DOHH2 (cell line): ENCODE results near the gene FOXI1.

Experiments
- H3F3A ChIP-seq: fragments of 200-600 bp; sonication (generic), shearing (Covaris generic); 2 replicates; pipeline ENCODE4 v1.6.0; 2016; ENCODE audit warnings: antibody characterized with exemption, mild to moderate bottlenecking; ENCODE audit not compliant: control insufficient read depth, insufficient read depth
- H3K27ac ChIP-seq: fragments of 200-600 bp; sonication (generic); 2 replicates; pipeline ENCODE4 v1.5.1; 2014; ENCODE audit warnings: low read depth, mild to moderate bottlenecking, low read length, moderate library complexity
- H3K27me3 ChIP-seq: fragments of 200-600 bp; sonication (generic); 2 replicates; pipeline ENCODE4 v1.6.1; 2014; ENCODE audit warnings: mild to moderate bottlenecking, low read length, mixed read lengths; ENCODE audit not compliant: control insufficient read depth
- H3K36me3 ChIP-seq: fragments of 200-600 bp; sonication (generic); 2 replicates; pipeline ENCODE4 v1.6.1; 2014; ENCODE audit warnings: mild to moderate bottlenecking, low read length, moderate library complexity, mixed read lengths; ENCODE audit not compliant: control insufficient read depth
- H3K4me1 ChIP-seq: fragments of 200-600 bp; sonication (generic); 2 replicates; pipeline ENCODE4 v1.6.1; 2014; ENCODE audit warnings: mild to moderate bottlenecking, low read length, mixed read lengths; ENCODE audit not compliant: control insufficient read depth
- H3K4me2 ChIP-seq: fragments of 200-600 bp; sonication (generic); 2 replicates; pipeline ENCODE4 v1.6.0; 2014; ENCODE audit warnings: mild to moderate bottlenecking, low read length, moderate library complexity
- H3K4me3 ChIP-seq: fragments of 200-600 bp; sonication (generic); 2 replicates; pipeline ENCODE4 v1.5.1; 2014; ENCODE audit warnings: mild to moderate bottlenecking, low read length, mixed read lengths
- H3K79me2 ChIP-seq: fragments of 200-600 bp; sonication (generic); 2 replicates; pipeline ENCODE4 v1.6.1; 2014; ENCODE audit warnings: mild to moderate bottlenecking, low read length, mixed read lengths; ENCODE audit not compliant: control insufficient read depth
- H3K9me2 ChIP-seq: fragments of 200-600 bp; sonication (generic); replicated peaks from 2 replicates; pipeline ENCODE4 v1.6.1; 2014; ENCODE audit warnings: mild to moderate bottlenecking, low read length, mixed read lengths; ENCODE audit not compliant: control insufficient read depth
- H3K9me3 ChIP-seq: fragments of 200-600 bp; sonication (generic); 2 replicates; pipeline ENCODE4 v1.6.1; 2014; ENCODE audit warnings: antibody characterized with exemption, low read length, mixed read lengths; ENCODE audit not compliant: control insufficient read depth, insufficient read depth
- H4K20me1 ChIP-seq: fragments of 200-600 bp; sonication (generic); 2 replicates; pipeline ENCODE4 v1.6.0; 2014; ENCODE audit warnings: low read depth, mild to moderate bottlenecking, antibody characterized with exemption, low read length, moderate library complexity; ENCODE audit not compliant: control insufficient read depth, insufficient read depth
- EZH2phosphoT487 ChIP-seq: fragments of 200-600 bp; sonication (generic); IDR thresholded peaks from 2 replicates; pipeline ENCODE4 v1.6.1; 2017; ENCODE audit warnings: borderline replicate concordance, mild to moderate bottlenecking, antibody characterized with exemption, low read length, moderate library complexity, mixed read lengths
- TF ChIP-seq, protein P1 (sequence below): fragments of 200-600 bp; sonication (generic); IDR thresholded peaks from one replicate; pipeline ENCODE4 v1.5.1; 2014; ENCODE audit warnings: antibody characterized with exemption, mild to moderate bottlenecking, low read depth, low read length; ENCODE audit not compliant: poor library complexity, severe bottlenecking

FOXI1 gene

DNA sequence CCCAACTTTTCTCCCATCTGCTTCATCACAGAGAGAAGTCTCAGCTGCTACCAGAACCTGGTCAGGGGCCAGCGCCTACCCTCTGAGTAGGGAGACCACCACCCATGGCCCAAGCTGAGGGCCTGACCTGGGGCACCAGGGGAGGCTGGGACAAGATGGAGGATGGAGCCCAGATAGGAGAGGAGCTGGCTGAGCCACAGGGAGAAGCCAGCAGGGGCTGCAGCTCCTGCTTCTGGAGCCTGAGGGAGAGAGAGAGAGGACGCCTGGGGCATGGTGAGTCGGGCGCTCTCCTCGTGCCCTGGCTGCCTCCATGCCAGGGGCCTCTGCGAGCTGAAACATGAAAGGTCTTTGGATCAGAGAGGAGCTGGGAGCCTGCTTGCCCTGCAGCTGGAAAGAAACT lies 1.4 kb upstream of the FOXI1 start:
- no peaks in the 10 kb centered on the region for H3K79me2 ChIP-seq
- H3K27ac ChIP-seq: no peak overlapping the region
- H3K4me1 ChIP-seq: no peaks in the 10 kb centered on the region
- TF ChIP-seq, protein P1, sequence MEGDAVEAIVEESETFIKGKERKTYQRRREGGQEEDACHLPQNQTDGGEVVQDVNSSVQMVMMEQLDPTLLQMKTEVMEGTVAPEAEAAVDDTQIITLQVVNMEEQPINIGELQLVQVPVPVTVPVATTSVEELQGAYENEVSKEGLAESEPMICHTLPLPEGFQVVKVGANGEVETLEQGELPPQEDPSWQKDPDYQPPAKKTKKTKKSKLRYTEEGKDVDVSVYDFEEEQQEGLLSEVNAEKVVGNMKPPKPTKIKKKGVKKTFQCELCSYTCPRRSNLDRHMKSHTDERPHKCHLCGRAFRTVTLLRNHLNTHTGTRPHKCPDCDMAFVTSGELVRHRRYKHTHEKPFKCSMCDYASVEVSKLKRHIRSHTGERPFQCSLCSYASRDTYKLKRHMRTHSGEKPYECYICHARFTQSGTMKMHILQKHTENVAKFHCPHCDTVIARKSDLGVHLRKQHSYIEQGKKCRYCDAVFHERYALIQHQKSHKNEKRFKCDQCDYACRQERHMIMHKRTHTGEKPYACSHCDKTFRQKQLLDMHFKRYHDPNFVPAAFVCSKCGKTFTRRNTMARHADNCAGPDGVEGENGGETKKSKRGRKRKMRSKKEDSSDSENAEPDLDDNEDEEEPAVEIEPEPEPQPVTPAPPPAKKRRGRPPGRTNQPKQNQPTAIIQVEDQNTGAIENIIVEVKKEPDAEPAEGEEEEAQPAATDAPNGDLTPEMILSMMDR: no peak
- no peak for TF ChIP-seq EZH2phosphoT487
- H3K4me2 ChIP-seq: no peak overlapping the region
- no peaks in the 10 kb centered on the region for H3K9me3 ChIP-seq
- H3K9me2 ChIP-seq: no peaks in the 10 kb centered on the region
- no peaks in the 10 kb centered on the region for H4K20me1 ChIP-seq
- H3K36me3 ChIP-seq: no peaks in the 10 kb centered on the region
- no peaks in the 10 kb centered on the region for H3F3A ChIP-seq
- H3K27me3 ChIP-seq: peaks cover 2% of the 10 kb centered on the region; the same call in 1 of the 2 replicates
- H3K4me3 ChIP-seq: no peak overlapping the region

DNA sequence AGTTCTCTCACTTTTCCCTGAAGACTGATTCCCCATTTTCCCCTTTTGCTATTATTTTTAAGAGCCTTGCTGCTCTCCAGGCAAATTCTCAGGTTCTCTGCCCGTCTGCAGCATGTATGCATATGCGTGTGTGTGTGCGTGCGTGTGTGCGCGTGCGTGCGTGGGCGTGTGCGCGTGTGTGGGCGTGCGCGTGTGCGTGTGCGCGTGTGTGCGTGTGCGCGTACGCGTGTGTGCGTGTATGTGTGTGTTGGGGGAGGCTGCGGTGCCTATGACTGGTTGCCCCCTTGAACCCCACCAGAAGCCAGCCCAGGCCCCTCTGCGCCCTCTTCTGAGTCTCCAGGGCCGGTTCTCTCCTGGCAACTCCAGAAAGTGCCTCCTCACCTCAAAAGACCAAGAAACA lies 987 bp upstream of the FOXI1 start:
- Histone ChIP-seq H3K4me1 (no peaks in the 10 kb centered on the region), H3K9me3 (no peaks in the 10 kb centered on the region), H3K27ac (no peak overlapping the region), H3K4me2 (no peak overlapping the region), H3K27me3 (peaks cover 2% of the 10 kb centered on the region; the same call in 1 of the 2 replicates), H3F3A (no peaks in the 10 kb centered on the region), H4K20me1 (no peaks in the 10 kb centered on the region), H3K79me2 (no peaks in the 10 kb centered on the region), H3K36me3 (no peaks in the 10 kb centered on the region), H3K9me2 (no peaks in the 10 kb centered on the region), H3K4me3 (no peak overlapping the region)
- TF ChIP-seq, protein P1: no peak
- TF ChIP-seq EZH2phosphoT487: no peak

DNA sequence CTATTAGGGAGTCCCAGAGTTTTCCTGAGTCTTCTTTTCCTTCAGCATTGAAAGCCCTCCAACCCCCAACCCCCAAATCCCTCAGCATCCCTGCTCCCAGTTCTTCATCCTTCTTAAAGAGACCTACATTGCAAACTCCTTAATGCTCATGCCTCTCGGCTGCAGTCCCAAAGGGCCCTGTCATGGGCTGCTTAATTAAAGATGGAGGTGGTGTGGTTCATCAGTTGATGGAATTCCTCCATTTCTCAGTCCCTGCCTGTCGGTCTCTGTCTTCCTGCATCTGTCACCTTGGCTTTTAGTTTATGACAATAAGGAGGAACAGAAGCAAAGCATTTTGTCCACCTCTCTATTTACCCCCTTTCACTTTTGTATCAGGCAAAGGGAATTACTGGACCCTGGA lies 2.0 kb downstream of the FOXI1 start:
- Histone ChIP-seq H3K36me3 (no peaks in the 10 kb centered on the region), H4K20me1 (no peaks in the 10 kb centered on the region), H3K9me3 (no peaks in the 10 kb centered on the region), H3K4me1 (no peaks in the 10 kb centered on the region), H3F3A (no peaks in the 10 kb centered on the region), H3K27me3 (no peaks in the 10 kb centered on the region), H3K79me2 (no peaks in the 10 kb centered on the region), H3K27ac (no peak overlapping the region), H3K4me3 (no peak overlapping the region), H3K9me2 (no peaks in the 10 kb centered on the region), H3K4me2 (no peak overlapping the region)
- no peak for TF ChIP-seq EZH2phosphoT487
- TF ChIP-seq, protein P1: no peak

DNA sequence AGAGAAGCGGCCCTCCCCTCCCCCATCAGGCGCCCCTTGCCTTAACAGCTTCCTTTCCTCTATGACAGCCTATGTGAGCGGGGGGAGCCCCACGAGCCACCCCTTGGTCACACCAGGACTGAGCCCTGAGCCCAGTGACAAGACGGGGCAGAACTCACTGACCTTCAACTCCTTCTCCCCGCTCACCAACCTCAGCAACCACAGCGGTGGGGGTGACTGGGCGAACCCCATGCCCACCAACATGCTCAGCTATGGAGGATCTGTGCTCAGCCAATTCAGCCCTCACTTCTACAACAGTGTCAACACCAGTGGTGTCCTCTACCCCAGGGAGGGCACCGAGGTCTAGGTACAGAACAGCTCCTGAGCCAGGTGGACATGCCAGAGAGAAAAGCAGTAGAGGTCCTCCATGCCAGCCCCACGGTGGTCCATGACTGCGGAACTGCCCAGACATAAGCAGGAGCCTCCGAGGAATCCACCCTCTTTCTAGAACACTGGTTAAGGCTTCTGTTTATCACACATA lies 2.6 kb downstream of the FOXI1 start:
- Histone ChIP-seq H3K27ac (no peak overlapping the region), H3K4me3 (no peak overlapping the region), H3K4me2 (no peak overlapping the region), H3K27me3 (no peaks in the 10 kb centered on the region), H3K36me3 (no peaks in the 10 kb centered on the region), H4K20me1 (no peaks in the 10 kb centered on the region), H3K9me3 (no peaks in the 10 kb centered on the region), H3K79me2 (no peaks in the 10 kb centered on the region), H3F3A (no peaks in the 10 kb centered on the region), H3K9me2 (no peaks in the 10 kb centered on the region), H3K4me1 (no peaks in the 10 kb centered on the region)
- TF ChIP-seq, protein P1: no peak
- TF ChIP-seq EZH2phosphoT487: no peak
